HG03520 (cell line): ENCODE results near the gene NFATC3.

ENCODE experiments used
- ATAC-seq: cut with Tn5 transposase; IDR thresholded peaks from one replicate; pipeline ENCODE4 v1.9.1; 2021; ENCODE audit warnings: mild to moderate bottlenecking, moderate library complexity; ENCODE audit not compliant: unreplicated experiment

NFATC3 gene

GRCh38 chr16:68183046-68183445 lies 97.9 kb downstream of the NFATC3 start:
- ATAC-seq, result no peak

- ATAC-seq, result no peak
Measured at GRCh38 chr16:68186877-68187276, 101.7 kb downstream of the NFATC3 start.

- no peak for ATAC-seq
Measured at GRCh38 chr16:68187505-68187904, 102.3 kb downstream of the NFATC3 start.

- ATAC-seq, result no peak
Measured at GRCh38 chr16:68188170-68188569, 103.0 kb downstream of the NFATC3 start.

GRCh38 chr16:68190081-68190480 lies 104.9 kb downstream of the NFATC3 start:
- ATAC-seq, result no peak

- no peak for ATAC-seq
Measured at GRCh38 chr16:68190736-68191510, 105.8 kb downstream of the NFATC3 start.

GRCh38 chr16:68194251-68194650 lies 109.1 kb downstream of the NFATC3 start:
- ATAC-seq, result no peak

- no peak for ATAC-seq
Measured at GRCh38 chr16:68197250-68197649, 112.1 kb downstream of the NFATC3 start.

- ATAC-seq, result no peak
Measured at GRCh38 chr16:68200088-68200783, 115.1 kb downstream of the NFATC3 start.

GRCh38 chr16:68202091-68202519 lies 116.9 kb downstream of the NFATC3 start:
- no peak for ATAC-seq

- ATAC-seq, result no peak
Measured at GRCh38 chr16:68206245-68206644, 121.1 kb downstream of the NFATC3 start.

GRCh38 chr16:68214726-68215125 lies 129.6 kb downstream of the NFATC3 start:
- ATAC-seq, result no peak

- no peak for ATAC-seq
Measured at GRCh38 chr16:68215302-68215701, 130.1 kb downstream of the NFATC3 start.

GRCh38 chr16:68216240-68216639 lies 131.1 kb downstream of the NFATC3 start:
- ATAC-seq, result no peak

- no peak for ATAC-seq
Measured at GRCh38 chr16:68217506-68217905, 132.3 kb downstream of the NFATC3 start.

- no peak for ATAC-seq
Measured at GRCh38 chr16:68219725-68220351, 134.7 kb downstream of the NFATC3 start.

GRCh38 chr16:68223072-68223471 lies 137.9 kb downstream of the NFATC3 start:
- ATAC-seq, result no peak

GRCh38 chr16:68226116-68226515 lies 140.9 kb downstream of the NFATC3 start:
- no peak for ATAC-seq

- no peak for ATAC-seq
Measured at GRCh38 chr16:68227183-68227793, 142.1 kb downstream of the NFATC3 start.

- ATAC-seq, result no peak
Measured at GRCh38 chr16:68227850-68228553, 142.8 kb downstream of the NFATC3 start.

GRCh38 chr16:68228652-68229051 lies 143.5 kb downstream of the NFATC3 start:
- no peak for ATAC-seq
